Suprapubic skin (tissue), 3 donors: ENCODE data around the gene LIMS2.

ENCODE experiments used
- CTCF ChIP-seq, 2 donors: fragments of 200-600 bp in 1 of 2; fragments of 450-650 bp in 1 of 2; sonication (generic) in 1 of 2; IDR thresholded peaks; one replicate each; pipeline ENCODE4 v1.5.1; 2016 to 2019; ENCODE audit warnings: antibody characterized with exemption in 2 of 2, mild to moderate bottlenecking in 1 of 2, moderate library complexity in 1 of 2
- POLR2AphosphoS5 ChIP-seq, 3 donors: sonication (generic); formaldehyde crosslinking; IDR thresholded peaks; one replicate each; pipeline ENCODE4 v1.6.1; 2017; ENCODE audit warnings: antibody characterized with exemption in 3 of 3

- TF ChIP-seq CTCF (IDR thresholded peaks at IDR 0.05) (no peak), POLR2AphosphoS5 (IDR thresholded peaks at IDR 0.05) (no peak)
Measured at GRCh38 chr2:127611076-127611925, 64.0 kb downstream of the LIMS2 start.
